Measurements from ENCODE around the gene UNC45B. TPM values are rescaled to one million over a fixed set of nuclear protein-coding genes. Genes with fewer than 3 reads are reported as not detected.

Gene UNC45B
- total RNA-seq, 4 donors from 2014 or later: not detected

- TF ChIP-seq CTCF (IDR thresholded peaks at IDR 0.05; ENCODE audit: low read depth): no peak
These were observed 66.6 kb downstream of the UNC45B start for GRCh38 chr17:35214192-35214591.

- no peak for TF ChIP-seq CTCF (IDR thresholded peaks at IDR 0.05; ENCODE audit: low read depth)
These were observed 67.1 kb downstream of the UNC45B start for GRCh38 chr17:35214631-35215273.

GRCh38 chr17:35217107-35217506 lies 69.5 kb downstream of the UNC45B start:
- no peak for TF ChIP-seq CTCF (IDR thresholded peaks at IDR 0.05; ENCODE audit: low read depth)

- no peak for TF ChIP-seq CTCF (IDR thresholded peaks at IDR 0.05; ENCODE audit: low read depth)
These were observed 71.3 kb downstream of the UNC45B start for GRCh38 chr17:35218915-35219314.

- no peak for TF ChIP-seq CTCF (IDR thresholded peaks at IDR 0.05; ENCODE audit: low read depth)
These were observed 74.8 kb downstream of the UNC45B start for GRCh38 chr17:35222452-35222851.

GRCh38 chr17:35224436-35224835 lies 76.8 kb downstream of the UNC45B start:
- TF ChIP-seq CTCF (IDR thresholded peaks at IDR 0.05; ENCODE audit: low read depth): no peak

GRCh38 chr17:35227546-35227945 lies 79.9 kb downstream of the UNC45B start:
- no peak for TF ChIP-seq CTCF (IDR thresholded peaks at IDR 0.05; ENCODE audit: low read depth)

Data from subcutaneous adipose tissue (tissue), 4 donors.